ENCODE results near the gene WDFY3.

Gene WDFY3

GRCh38 chr4:84730375-84730774 lies 236.1 kb downstream of the WDFY3 start:
- no peak for DNase-seq
- H3K4me3 Mint-ChIP-seq, result no peak overlapping the region
- no peaks in the 10 kb centered on the region for H3K9me3 Mint-ChIP-seq
- peaks cover 2% of the 10 kb centered on the region for H3K4me1 Mint-ChIP-seq (ENCODE audit: low read depth)
- H3K27me3 Mint-ChIP-seq, result no peaks in the 10 kb centered on the region
- H3K36me3 Mint-ChIP-seq (ENCODE audit: low read depth), result no peaks in the 10 kb centered on the region
- H3K27ac Mint-ChIP-seq, result no peak overlapping the region

- H3K4me1 Mint-ChIP-seq (ENCODE audit: low read depth), result peaks cover 2% of the 10 kb centered on the region
- H3K36me3 Mint-ChIP-seq (ENCODE audit: low read depth), result no peaks in the 10 kb centered on the region
- H3K27me3 Mint-ChIP-seq, result no peaks in the 10 kb centered on the region
- no peak overlapping the region for H3K4me3 Mint-ChIP-seq
- no peak for DNase-seq
- no peak overlapping the region for H3K27ac Mint-ChIP-seq
- H3K9me3 Mint-ChIP-seq, result no peaks in the 10 kb centered on the region
Measured at GRCh38 chr4:84727491-84727890, 239.0 kb downstream of the WDFY3 start.

GRCh38 chr4:84726356-84726755 lies 240.1 kb downstream of the WDFY3 start:
- Mint-ChIP-seq H3K27me3 (no peaks in the 10 kb centered on the region), H3K4me1 (ENCODE audit: low read depth) (peaks cover 2% of the 10 kb centered on the region), H3K9me3 (no peaks in the 10 kb centered on the region), H3K4me3 (no peak overlapping the region), H3K36me3 (ENCODE audit: low read depth) (no peaks in the 10 kb centered on the region), H3K27ac (no peak overlapping the region)
- no peak for DNase-seq

- H3K4me3 Mint-ChIP-seq, result no peak overlapping the region
- no peaks in the 10 kb centered on the region for H3K27me3 Mint-ChIP-seq
- no peaks in the 10 kb centered on the region for H3K36me3 Mint-ChIP-seq (ENCODE audit: low read depth)
- no peaks in the 10 kb centered on the region for H3K9me3 Mint-ChIP-seq
- no peak overlapping the region for H3K27ac Mint-ChIP-seq
- no peak for DNase-seq
- H3K4me1 Mint-ChIP-seq (ENCODE audit: low read depth), result peaks cover 2% of the 10 kb centered on the region
Measured at GRCh38 chr4:84722720-84723119, 243.8 kb downstream of the WDFY3 start.

DNA sequence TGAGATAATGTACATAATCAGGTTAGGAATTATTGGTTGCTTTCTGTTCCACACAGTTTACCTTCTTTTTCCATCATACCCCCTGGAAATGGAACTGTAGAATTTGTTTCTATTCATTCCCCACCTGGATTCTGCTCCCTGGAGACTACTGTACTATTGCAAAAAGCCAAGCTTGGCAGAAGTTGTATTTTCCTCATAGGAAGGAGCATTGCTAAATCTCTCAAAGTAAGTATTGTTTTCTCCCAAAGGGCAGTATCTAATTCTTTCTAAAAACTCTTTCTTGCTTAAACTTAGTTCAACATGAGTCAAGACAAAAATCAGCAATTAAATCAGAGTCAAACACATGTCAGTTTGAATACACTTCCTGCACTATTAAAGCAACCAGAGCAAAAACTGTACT lies 247.4 kb downstream of the WDFY3 start:
- Mint-ChIP-seq H3K27me3 (no peaks in the 10 kb centered on the region), H3K4me3 (no peak overlapping the region), H3K36me3 (ENCODE audit: low read depth) (no peaks in the 10 kb centered on the region), H3K4me1 (ENCODE audit: low read depth) (no peaks in the 10 kb centered on the region), H3K9me3 (no peaks in the 10 kb centered on the region), H3K27ac (no peak overlapping the region)
- no peak for DNase-seq

GRCh38 chr4:84718699-84719098 lies 247.8 kb downstream of the WDFY3 start:
- Mint-ChIP-seq H3K27me3 (no peaks in the 10 kb centered on the region), H3K9me3 (no peaks in the 10 kb centered on the region), H3K4me3 (no peak overlapping the region), H3K36me3 (ENCODE audit: low read depth) (no peaks in the 10 kb centered on the region), H3K27ac (no peak overlapping the region), H3K4me1 (ENCODE audit: low read depth) (no peaks in the 10 kb centered on the region)
- DNase-seq, result no peak

DNA sequence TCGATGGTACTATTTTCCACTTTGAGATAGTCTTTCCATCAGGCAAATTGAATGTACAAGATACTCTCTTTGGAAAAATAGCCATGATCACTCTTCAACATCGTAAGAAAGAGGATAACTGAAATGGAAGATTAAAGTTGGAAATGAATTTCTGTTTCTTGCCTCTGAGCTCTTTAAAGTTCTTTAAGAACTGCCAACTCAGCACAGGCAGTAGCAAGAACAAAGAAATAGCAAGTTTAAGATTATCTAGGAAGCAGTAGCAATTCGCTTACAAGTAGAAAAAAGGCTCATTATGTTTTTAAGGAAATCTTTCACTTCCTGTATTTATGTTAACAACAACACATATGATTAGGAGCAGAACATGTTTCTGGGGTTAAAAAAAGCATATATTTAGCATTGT lies 255.9 kb downstream of the WDFY3 start:
- Mint-ChIP-seq H3K36me3 (ENCODE audit: low read depth) (no peaks in the 10 kb centered on the region), H3K27ac (no peak overlapping the region), H3K4me3 (no peak overlapping the region), H3K27me3 (peaks cover 3% of the 10 kb centered on the region), H3K9me3 (no peaks in the 10 kb centered on the region), H3K4me1 (ENCODE audit: low read depth) (no peaks in the 10 kb centered on the region)
- DNase-seq, result no peak

DNA sequence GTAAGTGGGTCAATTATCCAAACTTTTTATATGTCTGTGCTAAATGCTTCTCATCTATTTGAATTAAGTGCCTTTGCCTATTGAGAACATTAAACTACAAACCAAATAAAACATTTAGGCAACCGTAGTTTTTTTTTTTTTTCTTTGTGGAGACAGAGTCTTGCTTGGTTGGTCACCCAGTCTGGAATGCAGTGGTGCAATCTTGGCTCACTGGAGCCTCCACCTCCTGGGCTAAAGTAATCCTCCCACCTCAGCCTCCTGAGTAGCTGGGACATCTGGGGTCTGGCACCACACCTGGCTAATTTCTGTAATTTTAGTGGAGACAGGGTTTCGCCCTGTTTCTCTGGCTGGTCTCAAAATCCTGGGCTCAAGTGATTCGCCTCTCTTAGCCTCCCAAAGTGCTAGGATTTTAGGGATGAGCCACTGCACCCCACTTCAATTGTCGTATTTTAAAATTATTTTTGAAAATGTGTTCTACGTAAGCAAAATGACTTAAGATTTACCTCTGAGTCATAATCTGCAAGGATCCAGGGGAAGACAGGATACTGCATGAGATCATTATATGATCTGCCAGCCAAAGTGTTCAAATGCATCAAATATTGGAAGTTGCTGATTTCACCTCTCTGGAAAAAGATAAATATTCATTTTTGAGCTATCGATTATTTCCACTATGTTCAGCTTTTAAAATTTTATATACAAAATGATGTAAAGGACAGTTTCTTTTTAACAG lies 257.9 kb downstream of the WDFY3 start:
- no peak for DNase-seq
- no peaks in the 10 kb centered on the region for H3K36me3 Mint-ChIP-seq (ENCODE audit: low read depth)

GRCh38 chr4:84706286-84706685 lies 260.2 kb downstream of the WDFY3 start:
- no peaks in the 10 kb centered on the region for H3K9me3 Mint-ChIP-seq
- no peak overlapping the region for H3K27ac Mint-ChIP-seq
- no peak overlapping the region for H3K4me3 Mint-ChIP-seq
- H3K36me3 Mint-ChIP-seq (ENCODE audit: low read depth), result no peaks in the 10 kb centered on the region
- DNase-seq, result no peak
- H3K4me1 Mint-ChIP-seq (ENCODE audit: low read depth), result no peaks in the 10 kb centered on the region
- peaks cover 4% of the 10 kb centered on the region for H3K27me3 Mint-ChIP-seq

More for the DNA sequence above, 257.9 kb downstream of the WDFY3 start:
- H3K27ac Mint-ChIP-seq, result no peak overlapping the region
- H3K4me3 Mint-ChIP-seq, result no peak overlapping the region
- no peaks in the 10 kb centered on the region for H3K4me1 Mint-ChIP-seq (ENCODE audit: low read depth)
- H3K9me3 Mint-ChIP-seq, result no peaks in the 10 kb centered on the region
- peaks cover 3% of the 10 kb centered on the region for H3K27me3 Mint-ChIP-seq

- no peaks in the 10 kb centered on the region for H3K4me1 Mint-ChIP-seq (ENCODE audit: low read depth)
- H3K27ac Mint-ChIP-seq, result no peak overlapping the region
- peaks cover 4% of the 10 kb centered on the region for H3K27me3 Mint-ChIP-seq
- no peak overlapping the region for H3K4me3 Mint-ChIP-seq
- H3K36me3 Mint-ChIP-seq (ENCODE audit: low read depth), result no peaks in the 10 kb centered on the region
- DNase-seq, result no peak
- H3K9me3 Mint-ChIP-seq, result no peaks in the 10 kb centered on the region
Measured at GRCh38 chr4:84699001-84699671, 267.4 kb downstream of the WDFY3 start.

- DNase-seq, result no peak
- H3K9me3 Mint-ChIP-seq, result no peaks in the 10 kb centered on the region
- H3K4me3 Mint-ChIP-seq, result no peak overlapping the region
- H3K27me3 Mint-ChIP-seq, result peaks cover 7% of the 10 kb centered on the region
- H3K4me1 Mint-ChIP-seq (ENCODE audit: low read depth), result no peaks in the 10 kb centered on the region
- H3K36me3 Mint-ChIP-seq (ENCODE audit: low read depth), result no peaks in the 10 kb centered on the region
- H3K27ac Mint-ChIP-seq, result no peak overlapping the region
Measured at GRCh38 chr4:84697615-84698201, 268.8 kb downstream of the WDFY3 start.

DNA sequence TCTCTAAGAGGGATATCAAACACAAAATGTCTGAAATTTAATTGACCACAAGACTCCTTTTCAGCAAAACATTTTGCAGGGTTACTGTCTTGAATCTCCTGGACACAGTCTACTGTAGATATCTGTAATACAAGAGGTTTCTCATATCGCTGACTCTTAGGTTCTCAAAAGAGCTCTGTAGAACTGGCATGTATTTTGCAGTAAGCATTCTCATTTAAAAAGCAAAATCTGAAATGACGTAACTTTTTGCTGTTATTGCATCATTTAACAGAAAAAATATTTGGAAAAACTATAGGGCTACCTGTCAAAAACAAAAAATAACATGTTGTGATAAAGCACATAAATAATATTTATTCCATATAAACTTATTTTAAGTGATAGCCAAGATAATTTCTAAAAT lies 269.3 kb downstream of the WDFY3 start:
- Mint-ChIP-seq H3K4me3 (no peak overlapping the region), H3K27ac (no peak overlapping the region), H3K9me3 (no peaks in the 10 kb centered on the region), H3K4me1 (ENCODE audit: low read depth) (no peaks in the 10 kb centered on the region), H3K36me3 (ENCODE audit: low read depth) (no peaks in the 10 kb centered on the region), H3K27me3 (peaks cover 7% of the 10 kb centered on the region)
- no peak for DNase-seq

- Mint-ChIP-seq H3K4me1 (ENCODE audit: low read depth) (peaks cover 7% of the 10 kb centered on the region), H3K9me3 (no peaks in the 10 kb centered on the region), H3K36me3 (ENCODE audit: low read depth) (no peaks in the 10 kb centered on the region), H3K27me3 (peaks cover 7% of the 10 kb centered on the region), H3K27ac (no peak overlapping the region), H3K4me3 (no peak overlapping the region)
- DNase-seq, result no peak
Measured at GRCh38 chr4:84691800-84692199, 274.7 kb downstream of the WDFY3 start.

DNA sequence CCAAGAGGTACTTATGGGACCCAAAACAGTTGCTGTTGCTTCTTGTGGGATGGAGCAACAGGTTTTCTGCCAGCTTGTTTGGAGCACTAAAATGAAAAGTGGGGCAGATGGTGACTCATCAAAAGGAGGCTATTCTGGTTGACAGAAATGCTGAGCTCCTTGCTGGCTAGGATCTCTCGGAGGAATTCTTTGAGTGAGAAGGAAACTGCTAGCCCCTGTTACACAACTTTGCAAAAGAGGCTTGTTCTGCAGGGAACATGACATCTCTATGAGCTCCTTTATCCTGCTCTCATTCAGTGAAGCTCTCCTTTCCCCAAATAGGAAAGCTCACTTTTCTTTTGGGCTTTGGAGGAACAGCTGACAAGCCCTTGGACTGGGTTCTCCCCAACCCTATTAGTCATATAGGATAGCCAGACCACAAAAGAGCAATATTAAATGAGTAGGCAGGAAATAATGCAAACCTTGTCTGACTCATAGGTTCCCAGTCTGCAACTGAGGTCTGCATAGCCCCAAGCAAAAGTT lies 275.3 kb downstream of the WDFY3 start:
- DNase-seq, result no peak

DNA sequence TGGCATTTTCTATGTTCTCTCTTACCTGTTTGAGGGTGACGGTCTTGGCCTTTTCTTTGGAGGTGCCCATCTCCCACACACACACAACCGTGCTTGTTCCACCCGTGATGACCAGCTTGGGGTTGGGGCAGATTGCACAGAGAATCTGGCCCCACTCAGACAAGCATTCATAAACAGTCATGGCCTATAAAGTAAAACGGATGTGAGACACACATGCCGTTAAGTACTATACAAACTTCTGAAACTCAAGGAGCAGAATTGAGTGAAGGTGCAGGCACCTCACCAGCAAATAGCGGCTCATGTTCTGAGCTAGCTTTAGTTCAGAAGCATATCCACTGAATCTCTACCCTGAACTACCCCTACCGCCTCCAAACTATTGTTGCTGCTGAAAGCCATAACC lies 276.0 kb downstream of the WDFY3 start:
- Mint-ChIP-seq H3K27ac (no peak overlapping the region), H3K36me3 (ENCODE audit: low read depth) (no peaks in the 10 kb centered on the region), H3K4me1 (ENCODE audit: low read depth) (peaks cover 7% of the 10 kb centered on the region), H3K9me3 (no peaks in the 10 kb centered on the region), H3K4me3 (no peak overlapping the region), H3K27me3 (peaks cover 7% of the 10 kb centered on the region)
- no peak for DNase-seq

More for the DNA sequence above, 275.3 kb downstream of the WDFY3 start:
- Mint-ChIP-seq H3K36me3 (ENCODE audit: low read depth) (no peaks in the 10 kb centered on the region), H3K4me3 (no peak overlapping the region), H3K9me3 (no peaks in the 10 kb centered on the region), H3K4me1 (ENCODE audit: low read depth) (peaks cover 7% of the 10 kb centered on the region), H3K27me3 (peaks cover 7% of the 10 kb centered on the region), H3K27ac (no peak overlapping the region)
